ENCODE results near the gene CXCL13.

CXCL13 gene

GRCh38 chr4:77600521-77601451 lies 4.8 kb upstream of the CXCL13 start:
- ATAC-seq (ENCODE audit: low read depth), result peak; percentile 67; the same call in 1 of the 3 replicates
- H3K4me3 ChIP-seq (ENCODE audit: severe bottlenecking), result no peak overlapping the region
- no peak for DNase-seq (ENCODE audit: low spot score)

DNA sequence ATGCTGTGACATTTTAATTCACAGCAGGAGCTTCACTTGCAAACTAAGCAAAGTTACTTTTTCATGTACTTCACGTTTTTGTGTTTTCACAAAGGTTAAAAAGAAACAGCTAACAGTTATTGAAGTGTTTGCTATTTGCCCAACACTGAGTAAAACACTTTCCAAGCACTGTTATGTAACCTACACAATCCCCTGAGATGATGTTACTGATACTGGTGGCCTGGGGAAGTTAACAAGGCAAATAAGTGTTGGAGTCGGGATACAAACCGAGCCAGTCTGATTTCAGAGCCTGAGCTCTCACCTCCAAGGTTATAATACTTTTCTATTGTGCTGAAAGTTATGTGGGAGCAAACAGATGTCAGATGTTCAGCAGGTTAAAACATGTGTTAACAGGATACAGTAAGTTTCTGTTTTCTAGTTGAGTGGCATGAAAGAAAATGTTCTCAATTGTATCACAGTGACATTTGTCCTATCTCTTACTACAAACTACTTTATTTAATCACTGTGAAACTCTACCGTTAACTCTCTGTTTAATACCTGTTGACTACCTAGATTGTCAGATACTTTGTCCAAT lies 3.9 kb upstream of the CXCL13 start:
- H3K27me3 ChIP-seq (ENCODE audit: insufficient read depth, poor library complexity, severe bottlenecking), result no peaks in the 10 kb centered on the region

More at GRCh38 chr4:77600521-77601451, 4.8 kb upstream of the CXCL13 start:
- Histone ChIP-seq H3K27me3 (ENCODE audit: insufficient read depth, poor library complexity, severe bottlenecking) (no peaks in the 10 kb centered on the region), H3K36me3 (ENCODE audit: low read depth) (no peaks in the 10 kb centered on the region), H3K9me3 (ENCODE audit: severe bottlenecking) (no peaks in the 10 kb centered on the region), H3K27ac (ENCODE audit: poor library complexity, severe bottlenecking) (no peak overlapping the region), H3K4me1 (ENCODE audit: insufficient read depth, poor library complexity, severe bottlenecking) (peaks cover 14% of the 10 kb centered on the region)
- peak; percentile 92 for TF ChIP-seq CTCF (IDR thresholded peaks at IDR 0.05; ENCODE audit: poor library complexity, severe bottlenecking)

GRCh38 chr4:77613267-77613666 lies 7.6 kb downstream of the CXCL13 start:
- no peak overlapping the region for H3K4me3 ChIP-seq (ENCODE audit: severe bottlenecking)
- no peak overlapping the region for H3K27ac ChIP-seq (ENCODE audit: poor library complexity, severe bottlenecking)
- no peak for TF ChIP-seq CTCF (IDR thresholded peaks at IDR 0.05; ENCODE audit: poor library complexity, severe bottlenecking)
- ATAC-seq (ENCODE audit: low read depth) (no peak), DNase-seq (ENCODE audit: low spot score) (no peak)
- no peaks in the 10 kb centered on the region for H3K9me3 ChIP-seq (ENCODE audit: severe bottlenecking)
- H3K36me3 ChIP-seq (ENCODE audit: low read depth), result no peaks in the 10 kb centered on the region
- peaks cover 9% of the 10 kb centered on the region for H3K4me1 ChIP-seq (ENCODE audit: insufficient read depth, poor library complexity, severe bottlenecking)
- no peaks in the 10 kb centered on the region for H3K27me3 ChIP-seq (ENCODE audit: insufficient read depth, poor library complexity, severe bottlenecking)

More for the DNA sequence above, 3.9 kb upstream of the CXCL13 start:
- Histone ChIP-seq H3K4me3 (ENCODE audit: severe bottlenecking) (no peak overlapping the region), H3K4me1 (ENCODE audit: insufficient read depth, poor library complexity, severe bottlenecking) (peaks cover 14% of the 10 kb centered on the region), H3K36me3 (ENCODE audit: low read depth) (no peaks in the 10 kb centered on the region), H3K9me3 (ENCODE audit: severe bottlenecking) (no peaks in the 10 kb centered on the region), H3K27ac (ENCODE audit: poor library complexity, severe bottlenecking) (no peak overlapping the region)
- ATAC-seq (ENCODE audit: low read depth) (peak; percentile 25; the same call in 1 of the 3 replicates), DNase-seq (ENCODE audit: low spot score) (no peak)
- TF ChIP-seq CTCF (IDR thresholded peaks at IDR 0.05; ENCODE audit: poor library complexity, severe bottlenecking), result no peak

GRCh38 chr4:77615153-77615552 lies 9.5 kb downstream of the CXCL13 start:
- H3K36me3 ChIP-seq (ENCODE audit: low read depth), result no peaks in the 10 kb centered on the region
- no peak overlapping the region for H3K27ac ChIP-seq (ENCODE audit: poor library complexity, severe bottlenecking)
- TF ChIP-seq CTCF (IDR thresholded peaks at IDR 0.05; ENCODE audit: poor library complexity, severe bottlenecking), result no peak
- peaks cover 9% of the 10 kb centered on the region for H3K4me1 ChIP-seq (ENCODE audit: insufficient read depth, poor library complexity, severe bottlenecking)
- DNase-seq (ENCODE audit: low spot score) (no peak), ATAC-seq (ENCODE audit: low read depth) (no peak)
- no peak overlapping the region for H3K4me3 ChIP-seq (ENCODE audit: severe bottlenecking)
- H3K9me3 ChIP-seq (ENCODE audit: severe bottlenecking), result no peaks in the 10 kb centered on the region
- no peaks in the 10 kb centered on the region for H3K27me3 ChIP-seq (ENCODE audit: insufficient read depth, poor library complexity, severe bottlenecking)
